ENCODE results near the gene WASHC4. TPM values are rescaled to one million over a fixed set of nuclear protein-coding genes. Genes with fewer than 3 reads are reported as not detected.

Gene WASHC4
- total RNA-seq, 1 experiment from 2014 or later = 44.7 TPM

DNA sequence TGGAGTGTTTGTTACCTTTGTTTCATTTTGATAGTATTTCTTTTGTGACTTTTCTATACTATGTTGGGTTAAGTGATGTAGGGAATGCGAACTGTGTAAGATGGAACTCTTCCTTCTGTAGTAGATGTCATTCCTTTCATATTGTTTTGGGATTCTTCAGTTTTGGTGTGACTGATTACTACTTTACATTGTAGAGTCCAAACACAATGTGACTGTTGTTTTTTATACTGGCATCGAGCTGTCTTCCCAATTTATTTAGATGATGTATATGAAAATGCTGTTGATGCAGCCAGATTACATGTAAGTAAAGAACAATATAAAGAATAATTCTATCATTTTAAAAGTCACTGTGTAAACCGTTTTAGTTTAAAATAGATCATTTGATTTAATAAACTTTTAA, 34.7 kb downstream of the WASHC4 start:
- Histone ChIP-seq H3K9me3 (ENCODE audit: control insufficient read depth, insufficient read depth, low read depth, low read length) (no peaks in the 10 kb centered on the region), H3K4me1 (ENCODE audit: control insufficient read depth, insufficient read depth, low read length) (no peaks in the 10 kb centered on the region), H3K27ac (ENCODE audit: low read length) (no peak overlapping the region), H3K36me3 (ENCODE audit: control insufficient read depth, insufficient read depth, low read length) (peaks cover 63% of the 10 kb centered on the region), H3K27me3 (ENCODE audit: control insufficient read depth, insufficient read depth, low read length) (no peaks in the 10 kb centered on the region), H3K4me3 (ENCODE audit: low read depth in 2 of 2, low read length in 2 of 2) (no peak overlapping the region)
- CTCF ChIA-PET = no interaction called here
- in situ Hi-C loops (cut with HindIII; ENCODE audit: low pct_unique_long_range_greater_than_20kb, low sequenced_read_pairs) (no loop called here), intact Hi-C loops (cut with micrococcal nuclease; ENCODE audit: unreplicated experiment) (no loop called here)
- POLR2A ChIA-PET = no interaction called here
- no peak for TF ChIP-seq TCF7L2 (IDR thresholded peaks at IDR 0.05; ENCODE audit: low read depth, low read length)
- no peak for TF ChIP-seq POLR2AphosphoS5 (IDR thresholded peaks at IDR 0.05; ENCODE audit: low read depth, low read length)
- TF ChIP-seq CTCF (IDR thresholded peaks at IDR 0.05) = no peak
- TF ChIP-seq REST (IDR thresholded peaks at IDR 0.05; ENCODE audit: insufficient read depth in 1 of 2, low read depth in 2 of 2, low read length in 1 of 2) = no peak
- TF ChIP-seq SIN3A (IDR thresholded peaks at IDR 0.05; ENCODE audit: borderline replicate concordance, insufficient read depth, low read depth, low read length) = no peak
- ATAC-seq (no peak), DNase-seq (ENCODE audit: low read depth, low spot score) (no peak)
- BruUV-seq (replicated peaks) = no TSS peak

DNA sequence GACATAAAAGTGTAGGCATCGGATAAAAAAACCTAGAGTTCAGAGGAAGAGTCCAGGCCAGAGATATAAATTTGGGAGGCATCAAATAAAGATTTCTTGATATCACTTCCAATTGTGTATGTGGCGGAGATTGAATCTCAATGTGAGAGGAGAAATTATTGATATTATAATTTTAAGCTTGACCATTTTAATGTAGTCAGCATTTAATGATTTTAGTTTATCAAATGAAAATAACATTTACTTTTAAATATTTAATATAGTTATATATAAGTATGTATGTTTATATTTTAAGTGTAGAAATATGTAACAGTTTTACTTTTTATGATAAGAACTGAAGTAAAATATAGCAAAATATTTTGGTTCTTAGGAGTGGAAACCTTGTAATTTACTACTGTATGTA, 48.7 kb downstream of the WASHC4 start:
- H3K4me3 ChIP-seq (ENCODE audit: low read depth in 2 of 2, low read length in 2 of 2) = no peak overlapping the region
- ChIA-PET CTCF (no interaction called here), POLR2A (no interaction called here)
- intact Hi-C loops (cut with micrococcal nuclease; ENCODE audit: unreplicated experiment) (no loop called here), in situ Hi-C loops (cut with HindIII; ENCODE audit: low pct_unique_long_range_greater_than_20kb, low sequenced_read_pairs) (no loop called here)
- no peak overlapping the region for H3K27ac ChIP-seq (ENCODE audit: low read length)
- no peaks in the 10 kb centered on the region for H3K27me3 ChIP-seq (ENCODE audit: control insufficient read depth, insufficient read depth, low read length)
- no peak for TF ChIP-seq CTCF (IDR thresholded peaks at IDR 0.05)
- no peak for TF ChIP-seq TCF7L2 (IDR thresholded peaks at IDR 0.05; ENCODE audit: low read depth, low read length)
- no peak for TF ChIP-seq REST (IDR thresholded peaks at IDR 0.05; ENCODE audit: insufficient read depth in 1 of 2, low read depth in 2 of 2, low read length in 1 of 2)
- TF ChIP-seq SIN3A (IDR thresholded peaks at IDR 0.05; ENCODE audit: borderline replicate concordance, insufficient read depth, low read depth, low read length) = no peak
- TF ChIP-seq POLR2AphosphoS5 (IDR thresholded peaks at IDR 0.05; ENCODE audit: low read depth, low read length) = no peak
- BruUV-seq (replicated peaks) = no TSS peak
- H3K9me3 ChIP-seq (ENCODE audit: control insufficient read depth, insufficient read depth, low read depth, low read length) = no peaks in the 10 kb centered on the region
- DNase-seq (ENCODE audit: low read depth, low spot score) (no peak), ATAC-seq (no peak)
- peaks cover 47% of the 10 kb centered on the region for H3K36me3 ChIP-seq (ENCODE audit: control insufficient read depth, insufficient read depth, low read length)
- no peaks in the 10 kb centered on the region for H3K4me1 ChIP-seq (ENCODE audit: control insufficient read depth, insufficient read depth, low read length)

Measured in Panc1 (cell line).